Panc1 (cell line): Measurements from ENCODE around the gene DVL3. TPM values are rescaled to one million over a fixed set of nuclear protein-coding genes. Genes with fewer than 3 reads are reported as not detected.

Experiments
- ATAC-seq: fragments of 200-7000 bp; cut with Tn5 transposase; 2 replicates; pipeline ENCODE4 v1.9.1; 2020; ENCODE audit warnings: mild to moderate bottlenecking, moderate library complexity
- BruUV-seq: library from RNA; stranded (reverse); fragments of 400-500 nt; replicated peaks from 2 replicates; lab custom pipeline; 2021; lab: Mats Ljungman, UMichigan
- CTCF ChIA-PET: fragments of 300-600 bp; sonication (Branson Sonifier 250); formaldehyde crosslinking; loops from one replicate; lab custom pipeline; 2022; ENCODE audit warnings: antibody characterized with exemption; lab: Charles Lee
- POLR2A ChIA-PET: fragments of 300-600 bp; sonication (Branson Sonifier 250); formaldehyde crosslinking; loops from one replicate; lab custom pipeline; 2022; ENCODE audit warnings: antibody characterized with exemption; lab: Charles Lee
- DNase-seq: peaks from one replicate; pipeline ENCODE4 v3.0.0-alpha.2; 2010; ENCODE audit warnings: low read depth, low spot score
- H3K27ac ChIP-seq: 2 replicates; pipeline ENCODE4 v1.5.1; 2011; ENCODE audit warnings: mild to moderate bottlenecking, low read length, inconsistent platforms
- H3K27me3 ChIP-seq: fragments of 200-500 bp; sonication (Bioruptor generic); 2 replicates; pipeline ENCODE4 v1.6.0; 2014; ENCODE audit warnings: low read length, inconsistent platforms; ENCODE audit not compliant: control insufficient read depth, insufficient read depth
- H3K36me3 ChIP-seq: fragments of 200-500 bp; sonication (Bioruptor generic); 2 replicates; pipeline ENCODE4 v1.5.1; 2014; ENCODE audit warnings: inconsistent platforms, mild to moderate bottlenecking, low read length, moderate library complexity; ENCODE audit not compliant: control insufficient read depth, insufficient read depth
- H3K4me1 ChIP-seq: 2 replicates; pipeline ENCODE4 v1.5.1; 2011; ENCODE audit warnings: inconsistent platforms, mild to moderate bottlenecking, low read length, moderate library complexity; ENCODE audit not compliant: control insufficient read depth, insufficient read depth
- H3K4me3 ChIP-seq, 2 experiments: 2 replicates each; pipeline ENCODE4 v1.5.1; 2011 to 2012; ENCODE audit warnings: low read depth in 2 of 2, low read length in 2 of 2, mild to moderate bottlenecking in 2 of 2, inconsistent platforms in 1 of 2, moderate library complexity in 1 of 2
- H3K9me3 ChIP-seq: fragments of 200-500 bp; sonication (Bioruptor generic); 2 replicates; pipeline ENCODE4 v1.5.1; 2014; ENCODE audit warnings: low read depth, mild to moderate bottlenecking, inconsistent platforms, low read length, moderate library complexity; ENCODE audit not compliant: control insufficient read depth, insufficient read depth
- POLR2AphosphoS5 ChIP-seq: IDR thresholded peaks from 2 replicates; pipeline ENCODE4 v1.6.1; 2012; ENCODE audit warnings: mild to moderate bottlenecking, low read depth, low read length, moderate library complexity
- SIN3A ChIP-seq: IDR thresholded peaks from 2 replicates; pipeline ENCODE4 v1.6.1; 2012; ENCODE audit warnings: low read depth, mild to moderate bottlenecking, low read length, moderate library complexity, borderline replicate concordance; ENCODE audit not compliant: insufficient read depth
- TCF7L2 ChIP-seq: IDR thresholded peaks from 2 replicates; pipeline ENCODE4 v1.6.1; 2011; ENCODE audit warnings: mild to moderate bottlenecking, low read depth, low read length, inconsistent platforms
- in situ Hi-C: cut with HindIII; loops from 2 replicates; pipeline ENCODE4 v1.10.0; 2016; ENCODE audit warnings: low sequenced_read_pairs, low pct_unique_long_range_greater_than_20kb
- intact Hi-C: fragments of 100-400 bp; cut with micrococcal nuclease; formaldehyde crosslinking; loops from one replicate; pipeline ENCODE4 v1.10.0; 2022; ENCODE audit not compliant: unreplicated experiment
- total RNA-seq: library from RNA; stranded (reverse); gene quantifications from one replicate; pipeline ENCODE4 v1.2.1, GENCODE V29; 2021; ENCODE audit not compliant: unreplicated experiment
- TF ChIP-seq, protein P1 (sequence below), 2 experiments: IDR thresholded peaks; 2 replicates each; pipeline ENCODE4 v1.6.1; 2011 to 2012; ENCODE audit warnings: low read depth in 2 of 2, control low read depth in 1 of 2, low read length in 1 of 2, mild to moderate bottlenecking in 1 of 2, moderate library complexity in 1 of 2; ENCODE audit not compliant: insufficient read depth in 1 of 2
- TF ChIP-seq, protein P2 (sequence below): fragments of 450-650 bp; IDR thresholded peaks from 2 replicates; pipeline ENCODE4 v1.5.1; 2017; ENCODE audit warnings: mild to moderate bottlenecking

DVL3 gene
- total RNA-seq, 1 experiment from 2014 or later: 97.2 TPM

DNA sequence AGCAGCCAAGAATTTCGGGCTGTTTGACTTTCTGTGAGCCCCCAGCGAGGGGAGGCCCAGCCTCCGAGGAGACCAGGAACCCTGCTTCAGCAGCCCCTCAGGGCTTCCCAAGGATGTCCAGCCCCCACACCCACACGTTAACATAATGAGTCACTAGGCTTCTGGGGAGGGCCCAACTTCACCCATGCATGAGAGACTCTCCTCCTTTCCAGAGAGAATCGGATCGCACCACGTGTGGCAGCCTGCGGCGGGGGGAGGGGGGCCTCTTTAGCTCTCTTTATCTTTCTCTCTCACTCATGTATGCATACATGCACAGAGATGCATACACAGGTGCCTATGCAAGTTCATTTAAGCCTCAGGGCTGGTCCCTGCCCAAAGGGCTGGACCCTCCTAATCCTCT, 16.4 kb downstream of the DVL3 start:
- Histone ChIP-seq H3K27ac (no peak overlapping the region), H3K4me3 (no peak overlapping the region), H3K36me3 (peaks cover 6% of the 10 kb centered on the region; the same call in 1 of the 2 replicates), H3K9me3 (no peaks in the 10 kb centered on the region), H3K27me3 (no peaks in the 10 kb centered on the region), H3K4me1 (peaks cover 13% of the 10 kb centered on the region)
- intact Hi-C loops (no loop called here), in situ Hi-C loops (no loop called here)
- POLR2A ChIA-PET: interaction anchor here (0.6 kb wide), 1 partner anchor 15 kb away, joined by 19 read pairs; no protein-coding TSS in a partner anchor
- BruUV-seq: no TSS peak
- no peak for TF ChIP-seq TCF7L2
- no peak for TF ChIP-seq SIN3A
- TF ChIP-seq, protein P1, sequence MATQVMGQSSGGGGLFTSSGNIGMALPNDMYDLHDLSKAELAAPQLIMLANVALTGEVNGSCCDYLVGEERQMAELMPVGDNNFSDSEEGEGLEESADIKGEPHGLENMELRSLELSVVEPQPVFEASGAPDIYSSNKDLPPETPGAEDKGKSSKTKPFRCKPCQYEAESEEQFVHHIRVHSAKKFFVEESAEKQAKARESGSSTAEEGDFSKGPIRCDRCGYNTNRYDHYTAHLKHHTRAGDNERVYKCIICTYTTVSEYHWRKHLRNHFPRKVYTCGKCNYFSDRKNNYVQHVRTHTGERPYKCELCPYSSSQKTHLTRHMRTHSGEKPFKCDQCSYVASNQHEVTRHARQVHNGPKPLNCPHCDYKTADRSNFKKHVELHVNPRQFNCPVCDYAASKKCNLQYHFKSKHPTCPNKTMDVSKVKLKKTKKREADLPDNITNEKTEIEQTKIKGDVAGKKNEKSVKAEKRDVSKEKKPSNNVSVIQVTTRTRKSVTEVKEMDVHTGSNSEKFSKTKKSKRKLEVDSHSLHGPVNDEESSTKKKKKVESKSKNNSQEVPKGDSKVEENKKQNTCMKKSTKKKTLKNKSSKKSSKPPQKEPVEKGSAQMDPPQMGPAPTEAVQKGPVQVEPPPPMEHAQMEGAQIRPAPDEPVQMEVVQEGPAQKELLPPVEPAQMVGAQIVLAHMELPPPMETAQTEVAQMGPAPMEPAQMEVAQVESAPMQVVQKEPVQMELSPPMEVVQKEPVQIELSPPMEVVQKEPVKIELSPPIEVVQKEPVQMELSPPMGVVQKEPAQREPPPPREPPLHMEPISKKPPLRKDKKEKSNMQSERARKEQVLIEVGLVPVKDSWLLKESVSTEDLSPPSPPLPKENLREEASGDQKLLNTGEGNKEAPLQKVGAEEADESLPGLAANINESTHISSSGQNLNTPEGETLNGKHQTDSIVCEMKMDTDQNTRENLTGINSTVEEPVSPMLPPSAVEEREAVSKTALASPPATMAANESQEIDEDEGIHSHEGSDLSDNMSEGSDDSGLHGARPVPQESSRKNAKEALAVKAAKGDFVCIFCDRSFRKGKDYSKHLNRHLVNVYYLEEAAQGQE (IDR thresholded peaks at IDR 0.05; ENCODE audit: insufficient read depth in 1 of 2, low read depth in 2 of 2, low read length in 1 of 2): no peak
- TF ChIP-seq, protein P2, sequence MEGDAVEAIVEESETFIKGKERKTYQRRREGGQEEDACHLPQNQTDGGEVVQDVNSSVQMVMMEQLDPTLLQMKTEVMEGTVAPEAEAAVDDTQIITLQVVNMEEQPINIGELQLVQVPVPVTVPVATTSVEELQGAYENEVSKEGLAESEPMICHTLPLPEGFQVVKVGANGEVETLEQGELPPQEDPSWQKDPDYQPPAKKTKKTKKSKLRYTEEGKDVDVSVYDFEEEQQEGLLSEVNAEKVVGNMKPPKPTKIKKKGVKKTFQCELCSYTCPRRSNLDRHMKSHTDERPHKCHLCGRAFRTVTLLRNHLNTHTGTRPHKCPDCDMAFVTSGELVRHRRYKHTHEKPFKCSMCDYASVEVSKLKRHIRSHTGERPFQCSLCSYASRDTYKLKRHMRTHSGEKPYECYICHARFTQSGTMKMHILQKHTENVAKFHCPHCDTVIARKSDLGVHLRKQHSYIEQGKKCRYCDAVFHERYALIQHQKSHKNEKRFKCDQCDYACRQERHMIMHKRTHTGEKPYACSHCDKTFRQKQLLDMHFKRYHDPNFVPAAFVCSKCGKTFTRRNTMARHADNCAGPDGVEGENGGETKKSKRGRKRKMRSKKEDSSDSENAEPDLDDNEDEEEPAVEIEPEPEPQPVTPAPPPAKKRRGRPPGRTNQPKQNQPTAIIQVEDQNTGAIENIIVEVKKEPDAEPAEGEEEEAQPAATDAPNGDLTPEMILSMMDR: no peak
- TF ChIP-seq POLR2AphosphoS5: no peak
- ATAC-seq (no peak), DNase-seq (no peak)
- CTCF ChIA-PET: no interaction called here

DNA sequence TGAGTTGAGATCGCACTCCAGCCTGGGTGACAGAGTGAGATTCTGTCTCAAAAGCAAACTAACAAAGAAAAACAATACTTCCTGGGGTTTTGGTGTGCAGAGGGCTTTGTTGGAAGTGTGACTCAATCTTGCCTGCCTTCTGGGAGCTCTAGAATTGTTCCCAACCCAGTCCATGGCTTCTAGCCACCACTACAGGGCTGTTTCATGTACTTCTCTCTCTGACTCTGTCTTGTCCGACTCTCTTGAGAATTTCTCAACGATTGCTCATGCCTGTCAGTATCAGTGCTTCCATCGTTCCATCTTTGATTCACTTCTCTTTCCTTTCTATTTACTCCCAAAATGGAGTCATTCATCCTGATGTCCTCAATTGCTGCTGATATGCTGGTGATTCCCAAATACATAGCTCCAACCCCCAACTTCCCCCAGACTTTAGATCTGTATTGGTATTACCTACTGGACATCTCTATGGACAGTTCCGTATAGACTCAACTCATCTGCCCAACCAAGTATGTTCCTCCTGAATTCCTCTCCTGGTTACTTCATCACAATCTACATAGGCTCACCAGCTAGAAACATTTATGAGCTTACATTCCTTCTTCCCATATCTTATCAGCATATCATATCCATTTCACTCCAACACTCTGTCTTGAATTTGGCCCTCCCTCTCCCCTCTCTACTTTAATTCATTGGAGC, 17.6 kb downstream of the DVL3 start:
- in situ Hi-C loops: no loop called here
- no peak for DNase-seq
- CTCF ChIA-PET: no interaction called here

More for the DNA sequence above, 17.6 kb downstream of the DVL3 start:
- H3K36me3 ChIP-seq: peaks cover 3% of the 10 kb centered on the region; the same call in 1 of the 2 replicates
- ATAC-seq: no peak
- no peaks in the 10 kb centered on the region for H3K27me3 ChIP-seq
- no peaks in the 10 kb centered on the region for H3K9me3 ChIP-seq
- intact Hi-C loops: no loop called here
- peaks cover 18% of the 10 kb centered on the region for H3K4me1 ChIP-seq
- TSS peak; percentile 50 for BruUV-seq
- no peak overlapping the region for H3K27ac ChIP-seq
- POLR2A ChIA-PET: no interaction called here
- TF ChIP-seq, protein P2: no peak
- TF ChIP-seq POLR2AphosphoS5: 0 out of 2 replicates have a peak, but pooled peaks have one; percentile 6
- H3K4me3 ChIP-seq: no peak overlapping the region
